Stimulated activated CD8-positive, alpha-beta memory T cell treated with anti-CD3 and anti-CD28 coated beads, Interleukin-7, amount 100 ng/mL, for 24 hours (primary cell): ENCODE data around the gene CKAP5.

Source experiments
- DNase-seq: peaks from one replicate; pipeline ENCODE4 v3.0.0-alpha.2; 2020; ENCODE audit warnings: low read depth

The CKAP5 gene

GRCh38 chr11:46766656-46767055 is 79.4 kb downstream of the CKAP5 start:
- DNase-seq, result no peak

GRCh38 chr11:46762248-46762647 is 83.8 kb downstream of the CKAP5 start:
- no peak for DNase-seq

- no peak for DNase-seq
Observed at GRCh38 chr11:46761807-46762206, 84.3 kb downstream of the CKAP5 start.

GRCh38 chr11:46760429-46761128 is 85.5 kb downstream of the CKAP5 start:
- DNase-seq, result no peak

- no peak for DNase-seq
Observed at GRCh38 chr11:46759196-46759595, 86.9 kb downstream of the CKAP5 start.

GRCh38 chr11:46755962-46756361 is 90.1 kb downstream of the CKAP5 start:
- no peak for DNase-seq

GRCh38 chr11:46747150-46747549 is 98.9 kb downstream of the CKAP5 start:
- no peak for DNase-seq

- no peak for DNase-seq
Observed at GRCh38 chr11:46745995-46746394, 100.1 kb downstream of the CKAP5 start.

GRCh38 chr11:46745328-46745727 is 100.8 kb downstream of the CKAP5 start:
- no peak for DNase-seq

GRCh38 chr11:46743693-46744339 is 102.3 kb downstream of the CKAP5 start:
- no peak for DNase-seq

GRCh38 chr11:46743043-46743442 is 103.0 kb downstream of the CKAP5 start:
- DNase-seq, result no peak

GRCh38 chr11:46741600-46742484 is 104.2 kb downstream of the CKAP5 start:
- no peak for DNase-seq

GRCh38 chr11:46738887-46739286 is 107.2 kb downstream of the CKAP5 start:
- no peak for DNase-seq

GRCh38 chr11:46737699-46738098 is 108.4 kb downstream of the CKAP5 start:
- DNase-seq, result no peak

- no peak for DNase-seq
Observed at GRCh38 chr11:46736615-46737014, 109.5 kb downstream of the CKAP5 start.

GRCh38 chr11:46736146-46736545 is 109.9 kb downstream of the CKAP5 start:
- no peak for DNase-seq

GRCh38 chr11:46733234-46733633 is 112.8 kb downstream of the CKAP5 start:
- no peak for DNase-seq

GRCh38 chr11:46731545-46731944 is 114.5 kb downstream of the CKAP5 start:
- no peak for DNase-seq

GRCh38 chr11:46729110-46730027 is 116.7 kb downstream of the CKAP5 start:
- no peak for DNase-seq

GRCh38 chr11:46728659-46729040 is 117.4 kb downstream of the CKAP5 start:
- DNase-seq, result no peak

GRCh38 chr11:46727952-46728658 is 118.0 kb downstream of the CKAP5 start:
- no peak for DNase-seq
